Mesenchymal stem cell (in vitro differentiated cells and primary cell): ENCODE measurements around the gene PHF13.

Experiments
- DNase-seq: peaks from one replicate; pipeline ENCODE4 v3.0.0-alpha.2; 2013
- H2AFZ ChIP-seq: one replicate; pipeline ENCODE4 v1.6.1; 2013; ENCODE audit warnings: low read depth, mild to moderate bottlenecking, control low read depth, inconsistent platforms, low read length, moderate library complexity
- H2AK5ac ChIP-seq: 2 replicates; pipeline ENCODE4 v1.6.1; 2013; ENCODE audit warnings: low read length, moderate library complexity, mild to moderate bottlenecking, inconsistent platforms; ENCODE audit not compliant: severe bottlenecking
- H2BK120ac ChIP-seq: one replicate; pipeline ENCODE4 v1.6.1; 2013; ENCODE audit warnings: low read depth, mild to moderate bottlenecking, inconsistent platforms, low read length, moderate library complexity
- H2BK12ac ChIP-seq, 2 experiments: one replicate each; pipeline ENCODE4 v1.6.1; 2013; ENCODE audit warnings: inconsistent platforms in 2 of 2, low read length in 2 of 2, mild to moderate bottlenecking in 2 of 2, moderate library complexity in 2 of 2, control low read depth in 1 of 2
- H2BK15ac ChIP-seq: one replicate; pipeline ENCODE4 v1.6.1; 2013; ENCODE audit warnings: mild to moderate bottlenecking, low read depth, inconsistent platforms; ENCODE audit not compliant: poor library complexity, severe bottlenecking
- H2BK5ac ChIP-seq: 2 replicates; pipeline ENCODE4 v1.6.1; 2013; ENCODE audit warnings: low read depth, mild to moderate bottlenecking, low read length, control low read depth, inconsistent platforms; ENCODE audit not compliant: poor library complexity, severe bottlenecking
- H3K14ac ChIP-seq, 2 experiments: one replicate each; pipeline ENCODE4 v1.6.1; 2013; ENCODE audit warnings: inconsistent platforms in 2 of 2, low read length in 2 of 2, control low read depth in 1 of 2, mild to moderate bottlenecking in 1 of 2, moderate library complexity in 1 of 2
- H3K18ac ChIP-seq, 2 experiments: one replicate each; pipeline ENCODE4 v1.6.1; 2013; ENCODE audit warnings: inconsistent platforms in 2 of 2, low read length in 2 of 2, control low read depth in 1 of 2, low read depth in 1 of 2, mild to moderate bottlenecking in 1 of 2
- H3K23ac ChIP-seq, 2 experiments: one replicate each; pipeline ENCODE4 v1.6.1; 2013; ENCODE audit warnings: inconsistent platforms in 2 of 2, low read length in 2 of 2, mild to moderate bottlenecking in 2 of 2, moderate library complexity in 2 of 2, control low read depth in 1 of 2
- H3K27ac ChIP-seq: 2 replicates; pipeline ENCODE4 v1.5.1; 2013; ENCODE audit warnings: mild to moderate bottlenecking, moderate library complexity, low read length, control low read depth, inconsistent platforms; ENCODE audit not compliant: poor library complexity, severe bottlenecking
- H3K27me3 ChIP-seq, 2 experiments: 2 replicates each; pipeline versions ENCODE4 v1.6.1 to v1.7.0; 2013; ENCODE audit warnings: low read length in 2 of 2, mild to moderate bottlenecking in 2 of 2, moderate library complexity in 2 of 2, control low read depth in 1 of 2, inconsistent platforms in 1 of 2; ENCODE audit not compliant: control insufficient read depth in 1 of 2, insufficient read depth in 1 of 2
- H3K36me3 ChIP-seq, 2 experiments: 2 replicates each; pipeline versions ENCODE4 v1.6.1 to v1.7.0; 2013; ENCODE audit warnings: low read length in 2 of 2, control low read depth in 1 of 2, inconsistent platforms in 1 of 2, low read depth in 1 of 2, mild to moderate bottlenecking in 1 of 2; ENCODE audit not compliant: insufficient read depth in 2 of 2, control insufficient read depth in 1 of 2
- H3K4ac ChIP-seq, 2 experiments: one replicate each; pipeline ENCODE4 v1.6.1; 2013; ENCODE audit warnings: inconsistent platforms in 2 of 2, low read length in 2 of 2, mild to moderate bottlenecking in 2 of 2, moderate library complexity in 2 of 2, control low read depth in 1 of 2, low read depth in 1 of 2
- H3K4me1 ChIP-seq: 2 replicates; pipeline ENCODE4 v1.6.1; 2013; ENCODE audit warnings: low read depth, low read length, control low read depth; ENCODE audit not compliant: control insufficient read depth, insufficient read depth
- H3K4me2 ChIP-seq: 2 replicates; pipeline ENCODE4 v1.6.1; 2013; ENCODE audit warnings: low read length, mild to moderate bottlenecking, inconsistent platforms; ENCODE audit not compliant: poor library complexity, severe bottlenecking
- H3K4me3 ChIP-seq, 2 experiments: 2 replicates each; pipeline versions ENCODE4 v1.5.1 to v1.7.0; 2013; ENCODE audit warnings: low read length in 2 of 2, mild to moderate bottlenecking in 2 of 2, control low read depth in 1 of 2, low read depth in 1 of 2; ENCODE audit not compliant: insufficient read depth in 1 of 2
- H3K79me1 ChIP-seq: replicated peaks from 2 replicates; pipeline ENCODE4 v1.6.1; 2013; ENCODE audit warnings: mild to moderate bottlenecking, control low read depth, low read length, inconsistent platforms; ENCODE audit not compliant: poor library complexity, severe bottlenecking
- H3K9ac ChIP-seq: 2 replicates; pipeline ENCODE4 v1.7.0; 2013; ENCODE audit warnings: mild to moderate bottlenecking, low read length, moderate library complexity
- H3K9me3 ChIP-seq: 2 replicates; pipeline ENCODE4 v1.7.0; 2013; ENCODE audit warnings: mild to moderate bottlenecking, low read length; ENCODE audit not compliant: control insufficient read depth
- H4K8ac ChIP-seq: one replicate; pipeline ENCODE4 v1.6.1; 2013; ENCODE audit warnings: inconsistent platforms, mild to moderate bottlenecking, low read length, moderate library complexity
- H4K91ac ChIP-seq: one replicate; pipeline ENCODE4 v1.6.1; 2013; ENCODE audit warnings: mild to moderate bottlenecking, low read length, inconsistent platforms
- WGBS: methylation state at CpG from one replicate; pipeline ENCODE4 v1.1.7; 2013; ENCODE audit warnings: mixed read lengths; 5-methylcytosine and 5-hydroxymethylcytosine counted together

PHF13 gene

GRCh38 chr1:6578624-6579373, 34.7 kb upstream of the PHF13 start:
- H3K9me3 ChIP-seq, result no peaks in the 10 kb centered on the region
- H3K4me2 ChIP-seq, result no peak overlapping the region
- no peak overlapping the region for H2BK120ac ChIP-seq
- peak overlapping the region; percentile 24 for H2AK5ac ChIP-seq
- no peaks in the 10 kb centered on the region for H3K36me3 ChIP-seq
- H3K14ac ChIP-seq, result no peak overlapping the region
- no peak overlapping the region for H2BK12ac ChIP-seq
- H3K27me3 ChIP-seq, result no peaks in the 10 kb centered on the region
- H3K4ac ChIP-seq, result peak overlapping the region; percentile 27
- H3K79me1 ChIP-seq, result peaks cover 20% of the 10 kb centered on the region
- no peak for DNase-seq
- H2AFZ ChIP-seq, result peak overlapping the region; percentile 57
- 93% methylated on average over 14 of the region's 14 CpGs for WGBS
- H3K9ac ChIP-seq, result peak overlapping the region; percentile 93
- H3K23ac ChIP-seq, result no peak overlapping the region
- H3K27ac ChIP-seq, result no peak overlapping the region
- no peak overlapping the region for H2BK15ac ChIP-seq
- H4K91ac ChIP-seq, result no peak overlapping the region
- H2BK5ac ChIP-seq, result no peak overlapping the region
- peak overlapping the region in 1 of 2 experiments; percentile 26 for H3K18ac ChIP-seq
- peak overlapping the region; percentile 94 for H4K8ac ChIP-seq
- peaks cover 30% of the 10 kb centered on the region for H3K4me1 ChIP-seq
- peak overlapping the region in 1 of 2 experiments; percentile 86 for H3K4me3 ChIP-seq

GRCh38 chr1:6579374-6580118, 34.0 kb upstream of the PHF13 start, which contains the start of gene ZBTB48:
Gene ZBTB48 (plus strand): TSS chr1:6579994. CDS start chr1:6580610, 616 bp downstream.
- peak within 1 kb of the TSS; percentile 93 for H3K9ac ChIP-seq
- H2AK5ac ChIP-seq, result peak within 1 kb of the TSS; percentile 24
- H4K8ac ChIP-seq, result peak within 1 kb of the TSS; percentile 94
- peaks cover 23% of the 10 kb centered on the region for H3K79me1 ChIP-seq
- H3K9me3 ChIP-seq, result no peaks in the 10 kb centered on the region
- no peak within 1 kb of the TSS for H2BK120ac ChIP-seq
- no peaks in the 10 kb centered on the region for H3K27me3 ChIP-seq
- H2AFZ ChIP-seq, result peak within 1 kb of the TSS; percentile 96
- H3K27ac ChIP-seq, result no peak within 1 kb of the TSS
- H2BK15ac ChIP-seq, result peak within 1 kb of the TSS; percentile 74
- peak within 1 kb of the TSS in 1 of 2 experiments; percentile 91 for H3K14ac ChIP-seq
- H2BK12ac ChIP-seq, result peak within 1 kb of the TSS in 1 of 2 experiments; percentile 3
- peaks cover 27% of the 10 kb centered on the region for H3K4me1 ChIP-seq
- H2BK5ac ChIP-seq, result peak within 1 kb of the TSS; percentile 32
- no peaks in the 10 kb centered on the region for H3K36me3 ChIP-seq
- peak within 1 kb of the TSS; percentile 27 to 88 for H3K4ac ChIP-seq
- H3K18ac ChIP-seq, result peak within 1 kb of the TSS; percentile 81 to 95
- peak; percentile 98 for DNase-seq
- 24% methylated on average over 51 of the region's 58 CpGs for whole genome bisulfite sequencing
- peak within 1 kb of the TSS; percentile 86 to 99 for H3K4me3 ChIP-seq
- H3K23ac ChIP-seq, result peak within 1 kb of the TSS; percentile 1 to 94
- peak within 1 kb of the TSS; percentile 79 for H3K4me2 ChIP-seq
- peak within 1 kb of the TSS; percentile 91 for H4K91ac ChIP-seq

GRCh38 chr1:6580119-6580592, 33.4 kb upstream of the PHF13 start:
- DNase-seq, result no peak
- H3K23ac ChIP-seq, result peak overlapping the region; percentile 1 to 94
- peaks cover 29% of the 10 kb centered on the region for H3K79me1 ChIP-seq
- peak overlapping the region; percentile 81 to 95 for H3K18ac ChIP-seq
- H3K36me3 ChIP-seq, result no peaks in the 10 kb centered on the region
- H2AFZ ChIP-seq, result peak overlapping the region; percentile 96
- peak overlapping the region; percentile 94 for H4K8ac ChIP-seq
- peak overlapping the region in 1 of 2 experiments; percentile 91 for H3K14ac ChIP-seq
- H3K27ac ChIP-seq, result no peak overlapping the region
- 3% methylated on average over 24 of the region's 30 CpGs for WGBS
- no peak overlapping the region for H2BK120ac ChIP-seq
- peaks cover 28% of the 10 kb centered on the region for H3K4me1 ChIP-seq
- H3K4me2 ChIP-seq, result peak overlapping the region; percentile 79
- peak overlapping the region; percentile 86 to 99 for H3K4me3 ChIP-seq
- H2BK15ac ChIP-seq, result peak overlapping the region; percentile 74
- no peaks in the 10 kb centered on the region for H3K9me3 ChIP-seq
- no peaks in the 10 kb centered on the region for H3K27me3 ChIP-seq
- peak overlapping the region; percentile 93 for H3K9ac ChIP-seq
- H4K91ac ChIP-seq, result peak overlapping the region; percentile 91
- H2BK12ac ChIP-seq, result no peak overlapping the region
- H2BK5ac ChIP-seq, result peak overlapping the region; percentile 32
- H3K4ac ChIP-seq, result peak overlapping the region in 1 of 2 experiments; percentile 88
- H2AK5ac ChIP-seq, result no peak overlapping the region
